SK-N-SH treated with all-trans-retinoic acid at 6 μM for 48 hours (cell line): ENCODE results near the gene GCH1.

ENCODE experiments used
- ATAC-seq: fragments of 200-7000 bp; cut with Tn5 transposase; 3 replicates; pipeline ENCODE4 v1.9.1; 2020; ENCODE audit warnings: mild to moderate bottlenecking, moderate library complexity
- BACH2 ChIP-seq: fragments of 250-450 bp; sonication (Bioruptor Pico); IDR thresholded peaks from 2 replicates; pipeline ENCODE4 v1.9.0; 2021; ENCODE audit warnings: mild to moderate bottlenecking, borderline replicate concordance
- CREB5 ChIP-seq: fragments of 250-450 bp; sonication (Bioruptor Pico); IDR thresholded peaks from 2 replicates; pipeline ENCODE4 v1.5.1; 2020; ENCODE audit warnings: low read depth, mild to moderate bottlenecking, moderate library complexity
- CSDC2 ChIP-seq: fragments of 250-450 bp; sonication (Bioruptor Pico); IDR thresholded peaks from 2 replicates; pipeline ENCODE4 v1.5.0; 2020; ENCODE audit warnings: mild to moderate bottlenecking, moderate library complexity
- CSRNP3 ChIP-seq: fragments of 250-450 bp; sonication (Bioruptor Pico); IDR thresholded peaks from 2 replicates; pipeline ENCODE4 v1.5.1; 2021; ENCODE audit warnings: mild to moderate bottlenecking, moderate library complexity
- ESRRG ChIP-seq: fragments of 250-450 bp; sonication (Bioruptor Pico); IDR thresholded peaks from 2 replicates; pipeline ENCODE4 v1.6.1; 2021; ENCODE audit warnings: mild to moderate bottlenecking
- GLIS3 ChIP-seq: fragments of 250-450 bp; sonication (Bioruptor Pico); IDR thresholded peaks from 2 replicates; pipeline ENCODE4 v1.5.0; 2020; ENCODE audit warnings: mild to moderate bottlenecking, moderate library complexity
- ISL1 ChIP-seq: fragments of 250-450 bp; sonication (Bioruptor Pico); IDR thresholded peaks from 2 replicates; pipeline ENCODE4 v2.1.2; 2022; ENCODE audit warnings: mild to moderate bottlenecking, moderate library complexity
- OSR1 ChIP-seq: fragments of 250-450 bp; sonication (Bioruptor Pico); IDR thresholded peaks from 2 replicates; pipeline ENCODE4 v1.8.0; 2022; ENCODE audit warnings: moderate library complexity, mild to moderate bottlenecking, inconsistent platforms
- PATZ1 ChIP-seq: fragments of 250-450 bp; sonication (Bioruptor Pico); IDR thresholded peaks from 2 replicates; pipeline ENCODE4 v1.8.0; 2020; ENCODE audit warnings: mild to moderate bottlenecking, moderate library complexity, borderline replicate concordance
- POU6F1 ChIP-seq: fragments of 250-450 bp; sonication (Bioruptor Pico); IDR thresholded peaks from 2 replicates; pipeline ENCODE4 v1.8.0; 2021; ENCODE audit warnings: low read depth, mild to moderate bottlenecking, moderate library complexity, borderline replicate concordance
- PPARA ChIP-seq: fragments of 250-450 bp; sonication (Bioruptor Pico); IDR thresholded peaks from 2 replicates; pipeline ENCODE4 v1.5.0; 2020; ENCODE audit warnings: mild to moderate bottlenecking, borderline replicate concordance
- RARB ChIP-seq: fragments of 250-450 bp; sonication (Bioruptor Pico); IDR thresholded peaks from 2 replicates; pipeline ENCODE4 v1.8.0; 2021; ENCODE audit warnings: mild to moderate bottlenecking, moderate library complexity
- SNAI2 ChIP-seq: fragments of 250-450 bp; sonication (Bioruptor Pico); IDR thresholded peaks from 2 replicates; pipeline ENCODE4 v1.5.0; 2020; ENCODE audit warnings: mild to moderate bottlenecking, moderate library complexity
- TCF4 ChIP-seq: fragments of 250-450 bp; sonication (Bioruptor Pico); IDR thresholded peaks from 2 replicates; pipeline ENCODE4 v1.8.0; 2021; ENCODE audit warnings: mild to moderate bottlenecking, moderate library complexity, borderline replicate concordance
- TOX ChIP-seq: fragments of 250-450 bp; sonication (Bioruptor Pico); IDR thresholded peaks from 2 replicates; pipeline ENCODE4 v1.8.0; 2021; ENCODE audit warnings: mild to moderate bottlenecking, moderate library complexity, borderline replicate concordance
- TSHZ2 ChIP-seq: fragments of 250-450 bp; sonication (Bioruptor Pico); IDR thresholded peaks from 2 replicates; pipeline ENCODE4 v1.5.0; 2020; ENCODE audit warnings: mild to moderate bottlenecking, moderate library complexity
- ZFP3 ChIP-seq: fragments of 250-450 bp; sonication (Bioruptor Pico); IDR thresholded peaks from 2 replicates; pipeline ENCODE4 v1.5.0; 2020; ENCODE audit warnings: mild to moderate bottlenecking, moderate library complexity
- ZFP30 ChIP-seq: fragments of 450-650 bp; formaldehyde crosslinking; IDR thresholded peaks from 2 replicates; pipeline ENCODE4 v1.5.0; 2022; ENCODE audit warnings: mild to moderate bottlenecking, moderate library complexity
- ZNF565 ChIP-seq: fragments of 450-650 bp; formaldehyde crosslinking; conservative IDR thresholded peaks from 2 replicates; pipeline ENCODE4 v1.5.0; 2020; ENCODE audit warnings: low read depth, mild to moderate bottlenecking, moderate library complexity
- ZNF70 ChIP-seq: fragments of 450-650 bp; formaldehyde crosslinking; IDR thresholded peaks from 2 replicates; pipeline ENCODE4 v1.5.0; 2020; ENCODE audit warnings: mild to moderate bottlenecking, moderate library complexity
- ZNF8 ChIP-seq: fragments of 450-650 bp; formaldehyde crosslinking; IDR thresholded peaks from 2 replicates; pipeline ENCODE4 v1.5.0; 2020; ENCODE audit warnings: mild to moderate bottlenecking, moderate library complexity

Gene GCH1

GRCh38 chr14:54828037-54828436 lies 74.6 kb downstream of the GCH1 start (continued):
- TF ChIP-seq CSRNP3 (CRISPR knock-in tag) = no peak
- no peak for TF ChIP-seq ZNF70 (CRISPR knock-in tag)

GRCh38 chr14:54823757-54824549 lies 78.7 kb downstream of the GCH1 start:
- no peak for ATAC-seq
- TF ChIP-seq ZFP30 (CRISPR knock-in tag) (peak; percentile 93), ZNF70 (CRISPR knock-in tag) (no peak)

GRCh38 chr14:54822685-54823084 lies 79.9 kb downstream of the GCH1 start:
- TF ChIP-seq TOX (CRISPR knock-in tag) (no peak), TCF4 (no peak), PPARA (CRISPR knock-in tag) (no peak), CREB5 (CRISPR knock-in tag) (no peak), GLIS3 (CRISPR knock-in tag) (no peak), ISL1 (CRISPR knock-in tag) (no peak), TSHZ2 (CRISPR knock-in tag) (no peak), CSRNP3 (CRISPR knock-in tag) (no peak), POU6F1 (CRISPR knock-in tag) (no peak), CSDC2 (CRISPR knock-in tag) (no peak), ZFP30 (CRISPR knock-in tag) (no peak), PATZ1 (CRISPR knock-in tag) (no peak), ESRRG (CRISPR knock-in tag) (no peak), OSR1 (no peak), ZFP3 (CRISPR knock-in tag) (no peak), ZNF8 (CRISPR knock-in tag) (no peak), BACH2 (CRISPR knock-in tag) (no peak), SNAI2 (CRISPR knock-in tag) (no peak), RARB (CRISPR knock-in tag) (no peak), ZNF565 (CRISPR knock-in tag) (no peak)
- ATAC-seq = no peak
